HepG2 (cell line): ENCODE data around the gene CD83. TPM values are rescaled to one million over a fixed set of nuclear protein-coding genes. Genes with fewer than 3 reads are reported as not detected.

Source experiments
- FOXK2 ChIP-seq: fragments of 450-650 bp; IDR thresholded peaks from 2 replicates; pipeline ENCODE4 v1.6.1; 2016
- IKZF4 ChIP-seq: sonication (generic); formaldehyde crosslinking; IDR thresholded peaks from 2 replicates; pipeline ENCODE4 v1.5.1; 2020; ENCODE audit warnings: borderline replicate concordance, mild to moderate bottlenecking, low read depth, missing genetic modification reagents; ENCODE audit errors: not compliant biosample characterization
- ISL2 ChIP-seq: sonication (generic); formaldehyde crosslinking; IDR thresholded peaks from 2 replicates; pipeline ENCODE4 v1.5.0; 2020; ENCODE audit warnings: missing genetic modification reagents
- KDM2A ChIP-seq: sonication (generic); formaldehyde crosslinking; IDR thresholded peaks from 2 replicates; pipeline ENCODE4 v1.4.0; 2020; ENCODE audit warnings: low read depth, missing genetic modification reagents, borderline replicate concordance
- MXD4 ChIP-seq: IDR thresholded peaks from 2 replicates; pipeline ENCODE4 v1.6.1; 2016; ENCODE audit warnings: mild to moderate bottlenecking, missing biosample characterization, missing genetic modification reagents
- NR2F1 ChIP-seq, 2 experiments: fragments of 450-650 bp in 1 of 2; formaldehyde crosslinking in 1 of 2; IDR thresholded peaks; 2 replicates each; pipeline versions ENCODE4 v1.5.0 to v1.6.1; 2016 to 2020; ENCODE audit warnings: mild to moderate bottlenecking in 1 of 2, missing compliant biosample characterization in 1 of 2, missing genetic modification reagents in 1 of 2, moderate library complexity in 1 of 2
- PTBP1 ChIP-seq: fragments of 200-400 bp; formaldehyde crosslinking; IDR thresholded peaks from 2 replicates; pipeline ENCODE4 v1.6.1; 2018; ENCODE audit warnings: low read length, low read depth; ENCODE audit not compliant: poor library complexity, severe bottlenecking
- RELA ChIP-seq: sonication (generic); formaldehyde crosslinking; IDR thresholded peaks from 2 replicates; pipeline ENCODE4 v1.4.0; 2020; ENCODE audit warnings: missing genetic modification reagents
- THYN1 ChIP-seq: sonication (generic); formaldehyde crosslinking; IDR thresholded peaks from 2 replicates; pipeline ENCODE4 v1.8.1; 2023; ENCODE audit warnings: low read depth, mild to moderate bottlenecking, moderate library complexity, missing genetic modification reagents, borderline replicate concordance
- XBP1 ChIP-seq: sonication (generic); formaldehyde crosslinking; IDR thresholded peaks from 2 replicates; pipeline ENCODE4 v1.5.0; 2020; ENCODE audit warnings: missing genetic modification reagents
- ZNF230 ChIP-seq: sonication (generic); formaldehyde crosslinking; IDR thresholded peaks from 2 replicates; pipeline ENCODE4 v1.4.0; 2020; ENCODE audit warnings: mild to moderate bottlenecking, missing genetic modification reagents
- ZNF546 ChIP-seq: sonication (generic); formaldehyde crosslinking; conservative IDR thresholded peaks from 2 replicates; pipeline ENCODE4 v1.8.1; 2023; ENCODE audit warnings: mild to moderate bottlenecking, missing genetic modification reagents
- ZNF549 ChIP-seq: sonication (generic); formaldehyde crosslinking; IDR thresholded peaks from 2 replicates; pipeline ENCODE4 v1.5.0; 2020; ENCODE audit warnings: missing genetic modification reagents
- ZNF616 ChIP-seq: sonication (generic); formaldehyde crosslinking; IDR thresholded peaks from 2 replicates; pipeline ENCODE4 v1.5.0; 2020; ENCODE audit warnings: low read depth, mild to moderate bottlenecking, missing genetic modification reagents
- ZNF883 ChIP-seq: sonication (generic); formaldehyde crosslinking; IDR thresholded peaks from 2 replicates; pipeline ENCODE4 v1.5.1; 2020; ENCODE audit warnings: mild to moderate bottlenecking, missing genetic modification reagents; ENCODE audit errors: not compliant biosample characterization
- polyA plus RNA-seq, 8 experiments: library from polyadenylated mRNA; depleted of rRNA in 3 of 8; stranded (reverse) in 7 of 8; unstranded in 1 of 8; fragments of >200 nt; fragmentation: Illumina TruSeq in 4 of 8; extraction: Trizol in 4 of 8; gene quantifications; 2 replicates each; pipeline versions ENCODE4 v1.2.1 to v1.2.3, GENCODE V29; 2011 to 2016; ENCODE audit warnings: low read depth in 4 of 8, missing spikeins in 1 of 8, mixed read lengths in 1 of 8; ENCODE audit not compliant: insufficient read depth in 1 of 8
- total RNA-seq, 5 experiments: library from RNA; depleted of rRNA; stranded (reverse); fragments of >200 nt; fragmentation: Illumina TruSeq; extraction: Trizol; gene quantifications; 2 replicates each; pipeline ENCODE4 v1.2.3, GENCODE V29; 2016; ENCODE audit warnings: low read depth in 1 of 5
- TF ChIP-seq, protein P1 (sequence below): sonication (generic); formaldehyde crosslinking; IDR thresholded peaks from 2 replicates; pipeline ENCODE4 v1.9.0; 2022; ENCODE audit warnings: missing genetic modification reagents, mild to moderate bottlenecking, borderline replicate concordance
- TF ChIP-seq, protein P2 (sequence below): sonication (generic); formaldehyde crosslinking; IDR thresholded peaks from 2 replicates; pipeline ENCODE4 v1.4.0; 2020; ENCODE audit warnings: mild to moderate bottlenecking, missing genetic modification reagents, borderline replicate concordance
- TF ChIP-seq, protein P3 (sequence below): IDR thresholded peaks from 2 replicates; pipeline ENCODE4 v1.6.1; 2012; ENCODE audit warnings: inconsistent platforms
- TF ChIP-seq, protein P4 (sequence below): IDR thresholded peaks from 2 replicates; pipeline ENCODE4 v1.6.1; 2016; ENCODE audit warnings: missing compliant biosample characterization, missing genetic modification reagents, borderline replicate concordance
- TF ChIP-seq, protein P5 (sequence below): sonication (generic); formaldehyde crosslinking; IDR thresholded peaks from 2 replicates; pipeline ENCODE4 v1.8.1; 2023; ENCODE audit warnings: mild to moderate bottlenecking, moderate library complexity, missing genetic modification reagents

Gene CD83
- total and polyA plus RNA-seq, 2 of the 13 experiments (the other 11 are each of a cell fraction or from before 2014, with no cell fraction given), result 0.46 to 2.3 TPM

DNA sequence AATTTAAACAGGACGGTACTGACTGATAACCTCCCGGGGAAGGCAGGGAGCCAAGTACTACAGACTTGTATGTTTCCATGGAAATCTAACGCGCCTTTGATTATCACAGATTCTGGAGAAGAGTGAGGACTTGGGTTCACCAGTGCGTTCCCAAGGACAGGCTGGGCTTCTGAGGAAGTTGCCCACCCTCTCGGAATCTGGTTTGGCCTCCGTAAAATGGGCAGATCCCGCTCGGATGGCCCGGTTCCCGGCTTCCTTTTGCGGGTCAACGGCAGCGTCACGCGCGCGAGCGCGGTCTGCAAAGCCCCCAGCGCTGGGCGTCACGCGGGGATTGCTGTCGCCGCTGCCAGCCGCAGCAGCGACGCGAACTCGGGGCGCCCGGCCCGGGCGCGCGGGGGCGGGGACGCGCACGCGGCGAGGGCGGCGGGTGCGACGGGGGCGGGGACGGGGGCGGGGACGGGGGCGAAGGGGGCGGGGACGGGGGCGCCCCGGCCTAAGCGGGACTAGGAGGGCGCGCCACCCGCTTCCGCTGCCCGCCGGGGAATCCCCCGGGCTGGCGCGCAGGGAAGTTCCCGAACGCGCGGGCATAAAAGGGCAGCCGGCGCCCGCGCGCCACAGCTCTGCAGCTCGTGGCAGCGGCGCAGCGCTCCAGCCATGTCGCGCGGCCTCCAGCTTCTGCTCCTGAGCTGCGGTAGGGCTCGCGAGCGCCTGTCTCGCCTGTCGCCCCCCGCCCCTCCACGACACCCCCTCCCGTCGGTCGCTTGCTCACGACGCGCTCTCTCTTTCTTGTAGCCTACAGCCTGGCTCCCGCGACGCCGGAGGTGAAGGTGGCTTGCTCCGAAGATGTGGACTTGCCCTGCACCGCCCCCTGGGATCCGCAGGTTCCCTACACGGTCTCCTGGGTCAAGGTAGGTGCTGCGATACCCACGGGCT is at the start of gene CD83 (continued):
- TF ChIP-seq, protein P1, sequence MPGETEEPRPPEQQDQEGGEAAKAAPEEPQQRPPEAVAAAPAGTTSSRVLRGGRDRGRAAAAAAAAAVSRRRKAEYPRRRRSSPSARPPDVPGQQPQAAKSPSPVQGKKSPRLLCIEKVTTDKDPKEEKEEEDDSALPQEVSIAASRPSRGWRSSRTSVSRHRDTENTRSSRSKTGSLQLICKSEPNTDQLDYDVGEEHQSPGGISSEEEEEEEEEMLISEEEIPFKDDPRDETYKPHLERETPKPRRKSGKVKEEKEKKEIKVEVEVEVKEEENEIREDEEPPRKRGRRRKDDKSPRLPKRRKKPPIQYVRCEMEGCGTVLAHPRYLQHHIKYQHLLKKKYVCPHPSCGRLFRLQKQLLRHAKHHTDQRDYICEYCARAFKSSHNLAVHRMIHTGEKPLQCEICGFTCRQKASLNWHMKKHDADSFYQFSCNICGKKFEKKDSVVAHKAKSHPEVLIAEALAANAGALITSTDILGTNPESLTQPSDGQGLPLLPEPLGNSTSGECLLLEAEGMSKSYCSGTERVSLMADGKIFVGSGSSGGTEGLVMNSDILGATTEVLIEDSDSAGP, result peak; percentile 62; the same call in 1 of the 2 replicates
- TF ChIP-seq FOXK2 (no peak), ZNF549 (CRISPR knock-in tag) (no peak), ZNF230 (CRISPR knock-in tag) (no peak), ISL2 (0 out of 2 replicates have a peak, but pooled peaks have one; percentile 27), MXD4 (CRISPR knock-in tag) (0 out of 2 replicates have a peak, but pooled peaks have one; percentile 46), ZNF616 (CRISPR knock-in tag) (no peak), ZNF546 (0 out of 2 replicates have a peak, but pooled peaks have one; percentile 65), NR2F1 (CRISPR knock-in tag; IDR thresholded peaks at IDR 0.05) (no peak), XBP1 (CRISPR knock-in tag) (no peak), KDM2A (CRISPR knock-in tag) (peak; percentile 65; the same call in 1 of the 2 replicates), THYN1 (CRISPR knock-in tag) (no peak), ZNF883 (peak; percentile 50), PTBP1 (peak; percentile 46), RELA (CRISPR knock-in tag) (peak; percentile 59; the same call in 1 of the 2 replicates), IKZF4 (CRISPR knock-in tag) (no peak)
- TF ChIP-seq, protein P2, sequence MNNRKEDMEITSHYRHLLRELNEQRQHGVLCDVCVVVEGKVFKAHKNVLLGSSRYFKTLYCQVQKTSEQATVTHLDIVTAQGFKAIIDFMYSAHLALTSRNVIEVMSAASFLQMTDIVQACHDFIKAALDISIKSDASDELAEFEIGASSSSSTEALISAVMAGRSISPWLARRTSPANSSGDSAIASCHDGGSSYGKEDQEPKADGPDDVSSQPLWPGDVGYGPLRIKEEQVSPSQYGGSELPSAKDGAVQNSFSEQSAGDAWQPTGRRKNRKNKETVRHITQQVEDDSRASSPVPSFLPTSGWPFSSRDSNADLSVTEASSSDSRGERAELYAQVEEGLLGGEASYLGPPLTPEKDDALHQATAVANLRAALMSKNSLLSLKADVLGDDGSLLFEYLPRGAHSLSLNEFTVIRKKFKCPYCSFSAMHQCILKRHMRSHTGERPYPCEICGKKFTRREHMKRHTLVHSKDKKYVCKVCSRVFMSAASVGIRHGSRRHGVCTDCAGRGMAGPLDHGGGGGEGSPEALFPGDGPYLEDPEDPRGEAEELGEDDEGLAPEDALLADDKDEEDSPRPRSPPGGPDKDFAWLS (CRISPR knock-in tag), result no peak
- TF ChIP-seq, protein P3, sequence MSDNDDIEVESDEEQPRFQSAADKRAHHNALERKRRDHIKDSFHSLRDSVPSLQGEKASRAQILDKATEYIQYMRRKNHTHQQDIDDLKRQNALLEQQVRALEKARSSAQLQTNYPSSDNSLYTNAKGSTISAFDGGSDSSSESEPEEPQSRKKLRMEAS, result peak; percentile 54
- TF ChIP-seq, protein P4, sequence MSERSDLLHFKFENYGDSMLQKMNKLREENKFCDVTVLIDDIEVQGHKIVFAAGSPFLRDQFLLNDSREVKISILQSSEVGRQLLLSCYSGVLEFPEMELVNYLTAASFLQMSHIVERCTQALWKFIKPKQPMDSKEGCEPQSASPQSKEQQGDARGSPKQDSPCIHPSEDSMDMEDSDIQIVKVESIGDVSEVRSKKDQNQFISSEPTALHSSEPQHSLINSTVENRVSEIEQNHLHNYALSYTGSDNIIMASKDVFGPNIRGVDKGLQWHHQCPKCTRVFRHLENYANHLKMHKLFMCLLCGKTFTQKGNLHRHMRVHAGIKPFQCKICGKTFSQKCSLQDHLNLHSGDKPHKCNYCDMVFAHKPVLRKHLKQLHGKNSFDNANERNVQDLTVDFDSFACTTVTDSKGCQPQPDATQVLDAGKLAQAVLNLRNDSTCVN (CRISPR knock-in tag), result 0 out of 2 replicates have a peak, but pooled peaks have one; percentile 5
- TF ChIP-seq, protein P5, sequence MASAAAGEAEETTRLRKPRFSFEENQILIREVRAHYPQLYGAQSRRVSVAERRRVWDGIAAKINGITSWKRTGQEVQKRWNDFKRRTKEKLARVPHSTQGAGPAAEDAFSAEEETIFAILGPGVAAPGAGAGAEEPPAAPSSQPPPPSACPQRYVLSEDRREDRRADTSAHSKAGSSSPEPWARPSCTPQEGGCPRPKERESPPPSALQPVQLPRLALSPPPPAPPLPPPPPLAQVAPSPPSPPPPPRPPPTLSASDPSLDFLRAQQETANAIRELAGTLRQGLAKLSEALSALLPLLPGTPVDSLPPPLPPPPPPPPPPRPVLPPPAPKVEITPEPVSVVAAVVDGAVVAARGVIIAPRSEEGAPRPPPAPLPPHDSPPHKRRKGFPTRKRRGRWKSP (CRISPR knock-in tag), result peak; percentile 33; the same call in 1 of the 2 replicates
